HG02610 (cell line): Measurements from ENCODE around the gene TPD52L3.

Experiments used
- ATAC-seq: cut with Tn5 transposase; IDR thresholded peaks from one replicate; pipeline ENCODE4 v1.9.1; 2021; ENCODE audit warnings: mild to moderate bottlenecking, moderate library complexity; ENCODE audit not compliant: unreplicated experiment

The TPD52L3 gene

DNA sequence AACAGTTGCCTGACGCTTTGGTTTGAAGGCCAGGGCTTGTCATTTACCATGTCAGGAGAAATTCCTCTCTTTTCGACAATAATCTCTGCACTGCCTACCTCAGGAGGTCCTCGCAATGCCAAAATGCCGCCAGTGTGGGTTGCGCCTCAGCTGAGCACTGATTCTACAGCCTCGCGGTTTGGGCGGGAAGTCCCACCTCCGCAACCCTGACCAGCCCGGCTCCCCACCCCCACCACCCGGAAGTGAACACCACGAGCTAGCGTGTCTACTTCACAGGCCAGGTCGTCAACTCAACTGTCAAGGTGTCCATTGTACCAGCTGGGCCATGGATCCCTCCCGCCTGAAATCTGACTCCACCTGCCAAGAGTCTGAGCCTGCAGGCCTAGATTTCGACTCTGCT lies at the start of gene TPD52L3:
TSS of gene TPD52L3 (plus strand) at position 273 of the 400 bp plus-strand sequence. CDS start 221 bp downstream, outside the sequence.
- ATAC-seq, result no peak

DNA sequence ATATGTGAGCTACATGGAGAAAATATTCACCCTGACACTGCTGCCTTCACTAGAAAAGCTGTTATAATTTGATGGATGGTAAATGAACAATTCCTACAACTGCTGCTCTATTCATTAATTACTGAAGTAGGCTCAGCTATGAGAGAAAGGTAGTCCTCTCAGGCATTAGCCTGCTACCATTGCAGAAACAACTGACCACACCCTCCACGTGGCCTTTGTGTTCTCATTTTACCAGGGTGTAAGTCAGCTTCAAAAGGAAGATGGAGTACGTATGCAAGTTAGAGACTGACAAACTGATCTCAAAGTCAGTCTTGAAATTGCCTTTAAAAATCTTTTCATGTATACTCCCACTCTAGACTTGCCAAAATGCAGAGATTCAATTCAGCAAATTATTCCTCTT lies 26.3 kb upstream of the TPD52L3 start:
- no peak for ATAC-seq

DNA sequence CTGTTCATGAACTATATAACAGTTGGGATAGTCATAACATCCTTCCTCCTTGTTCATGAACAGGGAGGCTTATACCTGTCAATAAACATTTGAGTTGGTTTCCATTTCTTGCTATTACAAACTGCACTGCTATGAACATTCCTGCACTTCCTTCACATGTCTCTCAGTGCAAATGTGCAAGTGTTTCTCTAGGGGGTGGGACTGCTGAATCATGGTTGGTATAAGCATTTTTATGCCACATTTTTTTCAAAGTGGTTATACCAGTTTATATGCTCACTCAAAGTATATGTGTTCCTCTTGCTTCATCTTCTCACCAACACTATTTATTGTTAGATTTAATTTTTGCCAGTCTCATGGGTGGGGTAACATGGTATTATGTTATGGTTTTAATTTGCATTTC lies 25.8 kb upstream of the TPD52L3 start:
- ATAC-seq, result no peak

DNA sequence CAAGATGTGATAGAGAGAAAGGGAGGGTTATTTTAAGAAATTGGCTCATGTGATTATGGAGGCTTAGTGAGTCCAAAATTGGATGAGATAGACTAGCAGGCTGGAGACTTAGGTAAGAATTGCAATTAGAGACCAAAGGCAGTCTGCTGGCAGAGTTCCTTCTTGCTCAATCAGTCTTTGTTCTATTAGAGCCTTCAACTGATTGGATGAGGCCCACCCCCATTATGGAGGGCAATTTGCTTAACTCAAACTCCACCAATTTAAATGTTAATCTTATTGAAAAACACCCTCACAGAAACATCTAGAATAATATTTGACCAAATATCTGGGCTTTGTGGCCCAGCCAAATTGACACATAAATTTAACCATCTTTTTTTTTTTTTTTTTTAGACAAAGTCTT lies 23.9 kb upstream of the TPD52L3 start:
- ATAC-seq, result no peak

DNA sequence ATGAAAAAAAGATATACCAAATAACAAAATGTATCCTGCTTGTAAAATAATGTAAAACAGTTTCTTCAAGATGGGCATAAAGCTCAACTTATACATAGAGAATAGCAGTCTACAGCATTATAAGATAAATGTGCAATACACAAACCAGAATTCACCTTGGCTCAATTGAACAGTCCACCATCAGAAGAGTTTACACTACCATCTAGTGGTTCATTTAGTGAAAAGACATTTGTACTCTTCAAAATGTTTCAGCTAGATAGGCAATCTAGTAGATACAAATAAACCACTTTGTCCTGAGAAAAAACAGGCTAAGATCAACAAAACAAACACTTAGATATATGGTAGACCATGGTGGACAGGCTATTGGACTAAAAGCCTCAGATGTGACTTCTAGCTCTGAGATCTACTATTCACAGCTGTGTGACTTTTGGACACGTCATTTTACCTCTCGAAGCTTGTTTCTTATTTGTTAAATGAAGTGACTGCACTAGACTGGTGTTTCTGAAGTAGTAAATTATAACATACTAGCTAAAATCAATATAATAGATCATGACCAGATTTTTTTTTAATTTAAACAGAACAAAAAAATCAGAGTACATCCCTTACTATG lies 22.1 kb upstream of the TPD52L3 start:
- no peak for ATAC-seq

DNA sequence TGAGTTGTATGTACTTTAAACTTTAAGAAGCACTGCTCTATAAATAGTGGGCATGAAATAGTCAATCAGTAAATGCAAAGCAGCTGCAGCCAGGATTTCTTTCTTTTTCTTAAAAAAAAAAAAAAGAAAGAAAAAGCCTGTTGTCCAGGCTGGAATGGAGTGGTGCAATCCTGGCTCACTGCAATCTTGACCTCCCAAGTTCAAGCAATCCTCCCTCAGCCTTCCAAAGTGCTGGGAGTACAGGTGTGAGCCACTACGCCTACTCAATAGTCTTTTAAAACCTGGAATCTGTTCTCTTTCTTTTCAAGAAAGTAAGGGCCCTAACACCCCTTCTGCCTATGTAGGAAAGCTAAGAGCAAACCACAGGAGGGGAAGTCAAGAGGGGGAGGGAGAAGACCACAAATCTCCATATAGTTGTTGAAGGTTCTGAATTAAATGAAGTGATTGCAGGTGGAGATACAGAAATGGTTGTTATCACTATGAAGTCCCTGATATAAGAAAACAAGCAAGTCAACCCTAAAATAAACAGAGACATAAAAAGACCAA lies 20.6 kb upstream of the TPD52L3 start:
- no peak for ATAC-seq

DNA sequence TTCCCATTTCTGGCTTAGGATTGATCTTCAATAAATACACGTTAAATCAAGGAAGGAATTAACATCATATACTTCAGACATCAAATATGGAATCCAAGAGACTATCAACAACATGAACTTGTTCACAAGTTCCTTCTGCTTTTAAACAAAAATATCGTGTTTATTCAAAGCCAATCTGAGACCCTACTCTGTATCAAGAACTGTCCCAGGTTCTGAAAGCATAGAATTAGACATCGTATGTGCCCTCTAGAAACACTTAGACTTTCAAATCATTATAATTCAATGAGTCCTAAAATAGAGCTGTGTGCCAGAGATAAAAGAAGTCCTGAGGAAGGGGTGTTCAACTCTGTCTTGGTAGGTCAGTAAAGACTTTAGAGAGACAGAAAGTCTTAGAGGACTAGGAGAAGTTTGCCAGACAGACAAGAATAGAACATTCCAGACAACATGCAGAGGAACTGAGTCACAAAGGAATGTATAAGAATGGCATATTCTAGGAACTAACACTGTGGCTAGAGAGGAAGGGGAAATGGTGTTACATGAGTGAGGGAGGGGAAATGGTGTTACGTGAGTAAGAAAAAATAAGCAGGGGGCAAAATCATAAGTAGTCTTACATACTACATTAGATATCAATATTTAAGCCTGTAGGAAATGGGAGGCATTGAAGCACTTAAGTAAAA lies 2.9 kb downstream of the TPD52L3 start:
- ATAC-seq, result no peak

DNA sequence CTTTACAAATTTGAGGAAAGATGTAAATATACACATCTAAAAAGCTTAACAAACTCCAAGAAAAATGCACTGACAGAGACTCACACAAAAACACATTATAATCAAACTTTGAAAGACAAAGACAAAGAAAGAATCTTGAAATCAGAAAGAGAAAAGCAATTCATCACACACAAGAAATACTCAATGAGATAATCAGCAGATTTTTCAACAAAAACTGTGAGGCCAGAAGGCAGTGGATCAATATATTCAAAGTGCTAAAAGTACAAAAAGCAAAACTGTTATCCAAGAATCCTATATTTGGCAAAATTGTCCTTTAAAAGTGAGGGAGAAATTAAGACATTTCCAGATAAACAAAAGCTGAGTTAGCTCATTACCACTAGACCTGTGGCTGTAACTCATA lies 6.1 kb downstream of the TPD52L3 start:
- no peak for ATAC-seq

DNA sequence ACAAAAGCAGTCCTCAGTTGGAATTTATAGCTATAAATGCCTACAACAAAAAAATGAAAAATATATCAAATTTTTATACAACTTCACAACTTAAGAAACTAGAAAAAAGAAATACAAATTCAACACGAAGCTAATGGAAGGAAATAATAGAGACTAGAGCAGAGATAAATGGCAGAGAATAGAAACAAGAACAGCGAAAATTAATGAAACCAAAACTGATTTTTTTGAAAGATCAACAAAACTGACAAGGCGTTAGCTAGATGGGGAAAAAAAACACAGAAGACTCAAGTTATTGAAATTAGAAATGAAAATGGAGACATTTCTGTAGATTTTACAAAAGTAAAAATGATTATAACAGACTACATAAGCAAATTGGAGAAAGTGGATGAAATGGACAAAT lies 20.6 kb downstream of the TPD52L3 start:
- no peak for ATAC-seq

DNA sequence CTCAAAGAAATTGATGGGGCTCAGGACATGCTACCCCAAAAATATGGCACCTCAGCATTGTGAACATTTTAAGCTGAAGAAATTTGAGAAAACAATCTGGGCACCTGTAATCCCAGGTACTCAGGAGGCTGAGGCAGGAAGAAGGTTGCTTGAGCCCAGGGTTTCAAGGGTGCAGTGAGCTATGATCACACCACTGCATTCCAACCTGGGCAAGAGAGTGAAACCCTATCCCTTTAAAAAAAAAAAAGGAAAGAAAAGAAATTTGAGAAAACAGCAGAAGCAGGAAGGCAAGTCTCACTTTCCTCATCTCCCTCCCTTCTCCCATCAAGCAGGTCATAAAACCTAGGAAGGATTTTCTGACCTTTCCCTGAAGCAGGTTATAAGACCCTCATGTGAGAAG lies 23.6 kb downstream of the TPD52L3 start:
- ATAC-seq, result no peak

DNA sequence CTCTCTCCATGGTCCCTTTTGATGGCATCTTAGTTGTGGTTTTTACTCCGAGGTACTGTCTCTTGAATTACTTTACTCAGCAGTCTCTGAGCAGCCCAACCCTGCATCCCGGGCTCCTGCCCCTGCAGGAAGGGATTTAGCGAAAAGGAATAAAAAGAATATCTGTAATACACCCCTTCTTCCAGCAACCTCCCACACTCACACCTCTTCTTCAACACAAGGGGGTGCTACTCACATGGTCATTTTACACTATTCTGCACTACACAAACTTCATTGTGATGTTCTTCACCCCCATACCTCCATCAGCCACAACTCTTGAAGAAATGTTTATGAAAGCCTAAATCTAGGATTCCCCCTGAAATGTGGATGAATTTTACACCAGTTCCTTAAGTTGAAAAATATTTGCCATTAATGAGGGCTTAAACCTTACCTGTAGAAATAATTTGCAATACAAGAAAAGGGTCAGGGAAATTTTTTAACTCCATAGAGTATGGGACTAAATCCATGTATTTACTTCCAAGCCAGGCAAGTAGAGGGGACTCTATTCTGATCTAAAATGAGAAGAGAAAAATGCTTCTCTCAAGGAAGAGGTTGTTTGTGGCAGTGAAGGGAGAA lies 26.0 kb downstream of the TPD52L3 start:
- peak; percentile 75 for ATAC-seq

DNA sequence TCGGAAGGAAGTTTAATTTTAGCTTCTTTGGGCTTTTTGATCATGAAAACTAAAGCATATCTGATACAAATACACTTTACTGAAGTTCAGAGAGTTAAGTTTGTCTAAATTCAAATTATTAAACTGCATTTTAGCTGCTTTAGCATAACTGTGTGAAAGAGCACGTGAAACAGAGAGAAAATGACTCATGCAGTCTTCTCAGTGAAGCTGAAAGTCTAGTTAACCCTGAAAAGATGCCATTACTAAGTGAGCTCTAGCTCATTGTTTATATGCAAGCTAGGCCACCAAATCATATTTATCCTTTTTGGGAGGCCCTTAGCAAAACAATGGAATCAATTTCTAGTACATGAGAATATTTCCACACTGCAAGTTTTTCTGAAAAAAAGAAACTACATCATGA lies 27.6 kb downstream of the TPD52L3 start:
- peak; percentile 58 for ATAC-seq

DNA sequence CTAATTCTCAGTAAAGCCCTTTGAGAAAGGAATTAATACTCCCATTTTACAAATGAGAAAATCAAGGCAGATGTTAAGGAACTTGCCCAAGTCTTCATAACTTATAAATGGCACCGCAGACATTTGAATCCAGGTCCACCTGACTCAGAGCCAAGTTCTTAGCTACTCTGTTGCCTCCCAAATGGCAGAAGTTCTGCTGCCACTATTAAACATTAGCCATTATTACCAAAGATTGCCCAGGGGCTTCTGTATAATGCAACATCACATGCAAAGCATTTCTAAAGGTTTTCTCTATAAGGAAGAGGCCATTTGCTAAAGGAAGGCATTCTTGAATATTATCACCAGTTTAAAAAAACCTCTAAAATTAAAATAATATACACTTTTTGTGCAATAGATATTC lies 28.3 kb downstream of the TPD52L3 start:
- no peak for ATAC-seq

DNA sequence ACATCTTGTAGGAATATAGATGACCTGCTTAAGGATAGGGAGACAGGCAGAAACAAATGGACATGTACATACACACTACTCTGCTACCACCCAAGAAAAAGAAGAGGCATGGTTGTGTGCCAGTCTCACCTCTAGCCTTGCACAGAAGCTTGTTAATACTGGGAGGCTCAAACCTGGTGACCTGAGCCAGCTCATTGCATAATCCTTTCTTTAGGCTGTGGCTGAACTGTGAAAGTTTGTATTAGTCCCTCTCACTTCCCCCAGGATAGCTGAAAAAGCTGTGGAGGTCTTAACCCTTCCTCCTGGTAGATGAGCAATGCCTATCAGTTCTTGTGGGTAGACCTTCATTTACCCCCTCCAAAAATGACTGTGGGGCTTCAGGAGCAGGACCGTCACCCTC lies 28.7 kb downstream of the TPD52L3 start:
- ATAC-seq, result no peak

DNA sequence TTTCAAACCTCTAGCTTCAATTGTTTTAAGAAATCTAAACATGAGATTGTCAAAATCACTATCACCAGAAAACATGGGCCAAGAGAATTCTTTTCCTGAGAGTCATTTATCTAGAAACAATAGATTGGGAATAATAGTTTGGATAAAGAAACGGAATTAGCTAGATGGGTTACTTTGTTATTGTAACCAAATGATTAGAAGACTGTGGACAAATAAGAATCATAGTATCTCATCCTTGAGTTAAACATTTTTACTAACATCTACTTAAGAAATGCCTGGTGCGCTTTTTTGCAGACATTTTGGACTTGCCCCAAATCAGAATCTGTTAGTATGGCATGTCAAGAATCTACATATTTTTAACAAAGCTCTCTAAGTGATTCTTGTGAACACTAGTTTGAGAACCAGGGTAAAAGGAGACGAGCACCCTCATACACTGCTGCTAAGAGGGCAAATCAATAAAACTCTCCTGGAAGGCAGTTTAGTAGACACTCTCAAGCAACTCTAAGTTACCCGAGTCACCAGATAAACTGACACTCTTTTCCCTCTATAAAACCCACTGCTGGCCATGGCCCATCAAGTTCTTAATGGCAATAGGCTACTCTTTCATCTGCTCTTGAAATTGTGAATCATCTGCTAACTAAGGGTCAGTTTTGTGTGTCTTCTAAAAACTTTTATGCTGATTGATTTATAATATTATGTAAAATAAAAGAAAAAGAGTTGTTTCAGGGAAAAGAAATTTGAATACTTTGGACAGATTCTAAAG lies 39.1 kb downstream of the TPD52L3 start:
- no peak for ATAC-seq

DNA sequence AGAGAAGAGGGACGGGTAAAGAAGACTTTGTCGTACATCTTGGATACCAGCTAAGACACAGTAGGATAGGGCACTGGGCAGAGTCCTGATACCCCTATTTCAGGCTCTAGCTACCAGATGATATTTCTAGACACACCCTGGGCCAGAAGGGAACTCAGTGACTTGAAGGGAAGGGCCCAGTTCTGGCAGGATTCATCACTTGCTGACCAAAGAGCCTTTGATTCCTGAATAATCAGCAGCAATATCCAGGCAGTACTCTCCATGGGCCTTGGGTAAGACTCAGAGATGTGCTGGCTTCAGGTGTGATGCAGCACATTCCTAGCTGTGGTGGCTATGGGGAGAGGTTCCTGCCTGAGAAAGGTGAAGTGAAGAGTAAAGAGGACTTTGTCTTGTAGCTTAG lies 40.7 kb downstream of the TPD52L3 start:
- no peak for ATAC-seq
